ENCODE data around the gene CRIM1. TPM values are rescaled to one million over a fixed set of nuclear protein-coding genes. Genes with fewer than 3 reads are reported as not detected.

The CRIM1 gene
- total and polyA plus RNA-seq, 5 donors from 2014 or later: 0.15 to 2.7 (median 0.74) TPM

DNA sequence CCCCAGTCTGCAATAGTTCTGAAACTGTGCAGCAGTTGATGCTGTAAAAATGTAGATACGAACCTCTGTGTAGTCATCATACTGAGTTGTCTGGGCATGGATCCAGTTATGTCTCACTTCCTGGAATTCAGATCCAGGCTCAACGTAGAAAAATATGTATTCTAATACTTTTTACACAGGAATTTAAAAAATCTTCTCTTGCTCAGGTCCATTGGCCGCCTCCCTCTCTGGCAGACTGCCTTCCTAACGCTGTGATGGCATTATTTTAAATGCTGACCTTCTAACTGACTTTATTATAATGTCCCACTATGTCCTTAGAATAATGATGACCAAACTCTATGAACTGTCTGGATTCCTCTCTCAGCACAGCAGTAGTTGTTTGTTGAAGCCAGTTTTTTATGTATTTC, 122.8 kb downstream of the CRIM1 start:
- no peak overlapping the region for H3K4me3 Mint-ChIP-seq
- H3K36me3 ChIP-seq (ENCODE audit: control insufficient read depth, insufficient read depth, low read length): no peaks in the 10 kb centered on the region
- no peaks in the 10 kb centered on the region for H3K27me3 ChIP-seq (ENCODE audit: control insufficient read depth, insufficient read depth, low read length)
- H3K27ac Mint-ChIP-seq: no peak overlapping the region
- H3K4me1 Mint-ChIP-seq: peaks cover 0 to 11% (median 5%) of the 10 kb centered on the region in 4 donors
- H3K9me3 Mint-ChIP-seq: peaks cover 4 to 37% (median 12%) of the 10 kb centered on the region in 7 donors
- DNase-seq (no peak), ATAC-seq (ENCODE audit: low read depth in 2 of 2) (no peak)
- peaks cover 7% of the 10 kb centered on the region for H3K36me3 Mint-ChIP-seq
- no peaks in the 10 kb centered on the region for H3K27me3 Mint-ChIP-seq
- no peak overlapping the region for H3K4me3 ChIP-seq (ENCODE audit: low read depth, low read length)
- no peak overlapping the region for H3K27ac ChIP-seq (ENCODE audit: insufficient read depth, low read length, poor library complexity, severe bottlenecking)
- H3K9me3 ChIP-seq (ENCODE audit: control insufficient read depth in 2 of 2, low read length in 2 of 2): peaks cover 18 to 27% of the 10 kb centered on the region in 2 experiments
- H3K4me1 ChIP-seq (ENCODE audit: control insufficient read depth, insufficient read depth, low read length, poor library complexity, severe bottlenecking): no peaks in the 10 kb centered on the region

DNA sequence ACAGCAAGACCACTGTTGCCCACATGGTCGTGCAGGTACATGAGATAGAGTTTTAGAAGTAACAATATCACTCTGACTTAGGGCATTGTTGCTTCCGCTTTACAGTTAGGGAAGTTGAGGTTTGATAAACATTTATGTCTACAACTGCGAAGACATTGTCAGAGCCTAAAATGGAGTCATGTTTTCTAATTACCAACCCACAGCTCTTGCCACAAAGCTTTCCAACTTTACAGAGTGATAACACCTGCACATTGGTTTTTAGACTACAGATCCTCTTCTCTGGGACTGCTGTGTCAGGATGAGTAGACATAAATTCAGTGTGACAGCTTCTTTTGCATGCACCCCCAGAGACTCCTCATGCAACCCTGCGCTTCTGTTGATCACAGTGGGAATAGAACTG, 123.4 kb downstream of the CRIM1 start:
- peaks cover 4 to 33% (median 12%) of the 10 kb centered on the region in 7 donors for H3K9me3 Mint-ChIP-seq
- no peak overlapping the region for H3K4me3 Mint-ChIP-seq
- DNase-seq (no peak), ATAC-seq (ENCODE audit: low read depth in 2 of 2) (no peak)
- peaks cover 7% of the 10 kb centered on the region for H3K36me3 Mint-ChIP-seq
- Histone ChIP-seq H3K9me3 (ENCODE audit: control insufficient read depth in 2 of 2, low read length in 2 of 2) (peaks cover 17 to 24% of the 10 kb centered on the region in 2 experiments), H3K4me1 (ENCODE audit: control insufficient read depth, insufficient read depth, low read length, poor library complexity, severe bottlenecking) (no peaks in the 10 kb centered on the region), H3K36me3 (ENCODE audit: control insufficient read depth, insufficient read depth, low read length) (no peaks in the 10 kb centered on the region), H3K4me3 (ENCODE audit: low read depth, low read length) (no peak overlapping the region), H3K27me3 (ENCODE audit: control insufficient read depth, insufficient read depth, low read length) (no peaks in the 10 kb centered on the region), H3K27ac (ENCODE audit: insufficient read depth, low read length, poor library complexity, severe bottlenecking) (no peak overlapping the region)
- H3K27ac Mint-ChIP-seq: no peak overlapping the region
- no peaks in the 10 kb centered on the region for H3K27me3 Mint-ChIP-seq
- H3K4me1 Mint-ChIP-seq: peaks cover 0 to 11% (median 5%) of the 10 kb centered on the region in 4 donors

DNA sequence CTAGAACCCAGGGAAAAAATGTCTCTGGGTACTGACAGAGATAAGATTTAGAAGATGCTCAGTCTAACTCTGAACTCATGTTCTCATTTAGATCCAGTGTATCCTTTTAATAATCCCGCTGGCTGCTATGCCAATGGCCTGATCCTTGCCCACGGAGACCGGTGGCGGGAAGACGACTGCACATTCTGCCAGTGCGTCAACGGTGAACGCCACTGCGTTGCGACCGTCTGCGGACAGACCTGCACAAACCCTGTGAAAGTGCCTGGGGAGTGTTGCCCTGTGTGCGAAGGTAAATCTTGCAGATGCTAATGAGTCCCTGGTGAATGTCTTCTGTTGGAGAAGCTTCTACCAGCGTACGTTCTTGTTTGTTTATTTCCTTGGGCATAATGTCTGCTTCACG, 123.8 kb downstream of the CRIM1 start:
- no peaks in the 10 kb centered on the region for H3K27me3 Mint-ChIP-seq
- Histone ChIP-seq H3K9me3 (ENCODE audit: control insufficient read depth in 2 of 2, low read length in 2 of 2) (peaks cover 13 to 21% of the 10 kb centered on the region in 2 experiments), H3K27ac (ENCODE audit: insufficient read depth, low read length, poor library complexity, severe bottlenecking) (no peak overlapping the region), H3K36me3 (ENCODE audit: control insufficient read depth, insufficient read depth, low read length) (no peaks in the 10 kb centered on the region), H3K4me3 (ENCODE audit: low read depth, low read length) (no peak overlapping the region), H3K4me1 (ENCODE audit: control insufficient read depth, insufficient read depth, low read length, poor library complexity, severe bottlenecking) (no peaks in the 10 kb centered on the region), H3K27me3 (ENCODE audit: control insufficient read depth, insufficient read depth, low read length) (no peaks in the 10 kb centered on the region)
- peaks cover 4 to 30% (median 10%) of the 10 kb centered on the region in 7 donors for H3K9me3 Mint-ChIP-seq
- ATAC-seq (ENCODE audit: low read depth in 2 of 2) (no peak), DNase-seq (no peak)
- H3K4me3 Mint-ChIP-seq: no peak overlapping the region
- H3K4me1 Mint-ChIP-seq: peaks cover 0 to 11% (median 5%) of the 10 kb centered on the region in 4 donors
- no peak overlapping the region for H3K27ac Mint-ChIP-seq
- H3K36me3 Mint-ChIP-seq: peaks cover 7% of the 10 kb centered on the region

DNA sequence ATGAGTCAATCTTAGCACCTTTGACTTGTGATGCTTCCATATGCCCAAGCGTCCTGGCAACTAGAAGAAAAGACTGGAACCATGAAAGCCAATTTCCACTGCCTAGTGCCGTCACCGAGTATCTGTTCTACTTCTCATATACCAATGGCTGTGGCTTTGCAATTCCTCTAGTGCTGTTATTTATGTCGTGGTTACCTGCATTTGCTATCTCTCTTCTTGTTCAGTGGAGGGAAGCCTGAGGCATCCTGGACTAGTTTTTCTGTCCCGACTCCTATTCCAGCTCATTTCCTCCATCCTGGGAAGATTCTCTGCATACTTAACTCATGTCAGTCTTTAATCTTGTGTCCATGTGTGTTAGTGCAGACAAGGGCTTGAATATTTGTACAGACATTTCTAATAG, 124.5 kb downstream of the CRIM1 start:
- peaks cover 7% of the 10 kb centered on the region for H3K36me3 Mint-ChIP-seq
- Histone ChIP-seq H3K4me3 (ENCODE audit: low read depth, low read length) (no peak overlapping the region), H3K9me3 (ENCODE audit: control insufficient read depth in 2 of 2, low read length in 2 of 2) (peaks cover 7 to 18% of the 10 kb centered on the region in 2 experiments), H3K4me1 (ENCODE audit: control insufficient read depth, insufficient read depth, low read length, poor library complexity, severe bottlenecking) (no peaks in the 10 kb centered on the region), H3K27me3 (ENCODE audit: control insufficient read depth, insufficient read depth, low read length) (no peaks in the 10 kb centered on the region), H3K27ac (ENCODE audit: insufficient read depth, low read length, poor library complexity, severe bottlenecking) (no peak overlapping the region), H3K36me3 (ENCODE audit: control insufficient read depth, insufficient read depth, low read length) (no peaks in the 10 kb centered on the region)
- peaks cover 0 to 11% (median 5%) of the 10 kb centered on the region in 4 donors for H3K4me1 Mint-ChIP-seq
- no peaks in the 10 kb centered on the region for H3K27me3 Mint-ChIP-seq
- no peak overlapping the region for H3K27ac Mint-ChIP-seq
- H3K4me3 Mint-ChIP-seq: no peak overlapping the region
- peaks cover 4 to 26% (median 7%) of the 10 kb centered on the region in 7 donors for H3K9me3 Mint-ChIP-seq
- DNase-seq (no peak), ATAC-seq (ENCODE audit: low read depth in 2 of 2) (no peak)

DNA sequence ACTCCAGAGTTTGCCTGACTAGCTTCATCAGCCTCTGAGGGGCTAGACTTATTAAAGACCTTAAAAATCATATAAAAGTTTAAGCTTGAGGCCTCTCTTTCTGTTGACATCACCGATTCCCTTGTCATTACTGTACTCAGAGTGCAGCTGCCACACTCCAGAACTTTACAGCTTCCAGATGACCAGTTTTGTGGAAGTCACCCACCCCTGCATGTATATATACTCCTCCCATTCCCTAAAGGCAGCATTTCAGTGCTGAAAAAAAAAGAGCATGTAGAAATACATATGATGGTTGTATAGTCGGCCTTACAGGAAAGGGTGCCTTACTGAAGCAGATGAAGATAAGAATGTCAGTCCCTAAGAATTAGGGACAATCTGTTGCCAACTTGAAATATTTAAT, 125.1 kb downstream of the CRIM1 start:
- Mint-ChIP-seq H3K9me3 (peaks cover 1 to 20% (median 7%) of the 10 kb centered on the region in 7 donors), H3K4me1 (peaks cover 0 to 11% (median 5%) of the 10 kb centered on the region in 4 donors), H3K36me3 (peaks cover 7% of the 10 kb centered on the region), H3K4me3 (no peak overlapping the region), H3K27ac (no peak overlapping the region), H3K27me3 (no peaks in the 10 kb centered on the region)
- H3K4me1 ChIP-seq (ENCODE audit: control insufficient read depth, insufficient read depth, low read length, poor library complexity, severe bottlenecking): no peaks in the 10 kb centered on the region
- no peaks in the 10 kb centered on the region for H3K27me3 ChIP-seq (ENCODE audit: control insufficient read depth, insufficient read depth, low read length)
- H3K27ac ChIP-seq (ENCODE audit: insufficient read depth, low read length, poor library complexity, severe bottlenecking): no peak overlapping the region
- H3K36me3 ChIP-seq (ENCODE audit: control insufficient read depth, insufficient read depth, low read length): no peaks in the 10 kb centered on the region
- peaks cover 7 to 12% of the 10 kb centered on the region in 2 experiments for H3K9me3 ChIP-seq (ENCODE audit: control insufficient read depth in 2 of 2, low read length in 2 of 2)
- H3K4me3 ChIP-seq (ENCODE audit: low read depth, low read length): no peak overlapping the region
- DNase-seq: no peak
- ATAC-seq (ENCODE audit: low read depth in 2 of 2): no peak

DNA sequence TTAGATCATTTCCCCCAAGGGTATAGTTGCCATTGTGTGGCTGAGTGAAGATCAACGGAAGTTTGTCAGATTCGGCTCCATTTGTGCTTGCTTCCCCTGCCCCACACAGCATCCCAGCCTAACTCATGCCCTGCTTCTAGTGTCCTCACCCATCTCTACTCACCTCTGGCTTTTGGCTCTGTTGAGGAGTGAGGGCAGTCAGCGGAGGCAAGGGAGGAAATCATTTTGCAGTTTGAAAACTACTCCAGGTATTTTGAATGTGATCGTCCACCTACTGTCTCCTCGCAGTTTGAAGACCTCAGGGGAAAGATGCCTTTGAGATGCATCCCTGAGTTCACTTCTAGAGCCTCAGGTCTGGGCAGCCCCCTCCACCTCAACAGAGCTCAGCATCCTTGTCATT, 126.1 kb downstream of the CRIM1 start:
- Mint-ChIP-seq H3K4me3 (no peak overlapping the region), H3K9me3 (peaks cover 0 to 10% (median 4%) of the 10 kb centered on the region in 7 donors), H3K36me3 (peaks cover 7% of the 10 kb centered on the region), H3K27me3 (no peaks in the 10 kb centered on the region), H3K4me1 (peaks cover 0 to 11% (median 5%) of the 10 kb centered on the region in 4 donors), H3K27ac (peak overlapping the region in 1 of 3 donors; percentile 9)
- DNase-seq: no peak
- Histone ChIP-seq H3K27ac (ENCODE audit: insufficient read depth, low read length, poor library complexity, severe bottlenecking) (no peak overlapping the region), H3K4me1 (ENCODE audit: control insufficient read depth, insufficient read depth, low read length, poor library complexity, severe bottlenecking) (no peaks in the 10 kb centered on the region), H3K27me3 (ENCODE audit: control insufficient read depth, insufficient read depth, low read length) (no peaks in the 10 kb centered on the region), H3K9me3 (ENCODE audit: control insufficient read depth in 2 of 2, low read length in 2 of 2) (peaks cover 3 to 7% of the 10 kb centered on the region in 2 experiments), H3K36me3 (ENCODE audit: control insufficient read depth, insufficient read depth, low read length) (no peaks in the 10 kb centered on the region), H3K4me3 (ENCODE audit: low read depth, low read length) (no peak overlapping the region)
- no peak for ATAC-seq (ENCODE audit: low read depth in 2 of 2)

DNA sequence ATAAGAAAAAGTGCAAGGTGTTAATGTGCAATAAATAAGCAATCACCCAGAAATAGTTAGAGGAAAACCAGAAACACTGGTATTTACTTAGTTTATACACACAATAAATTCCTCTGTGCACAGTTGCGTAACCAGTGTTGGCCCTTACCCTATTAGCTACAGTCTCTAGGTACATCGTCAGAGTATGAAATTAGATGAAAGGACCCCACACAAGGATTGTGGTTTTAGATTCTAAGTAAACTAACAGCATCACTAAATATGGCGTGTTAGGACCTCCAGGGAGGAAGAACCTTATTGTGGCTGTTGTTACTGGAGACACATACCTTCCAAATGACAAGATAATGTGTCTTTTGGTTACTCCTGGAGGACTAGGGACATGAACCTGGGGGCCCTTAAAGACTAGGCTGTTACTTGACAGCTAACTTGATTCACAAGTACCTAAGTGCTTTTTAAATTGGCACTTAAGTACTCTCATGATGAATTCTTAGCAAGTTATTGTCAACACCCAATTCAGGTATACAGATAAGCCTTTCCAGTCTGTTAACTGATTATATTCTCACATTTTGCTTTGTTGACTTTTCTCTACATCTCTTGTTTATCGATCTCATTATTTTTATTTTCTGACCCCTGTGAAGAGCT, 127.1 kb downstream of the CRIM1 start:
- no peaks in the 10 kb centered on the region for H3K9me3 ChIP-seq (ENCODE audit: control insufficient read depth in 2 of 2, low read length in 2 of 2)
- H3K4me1 ChIP-seq (ENCODE audit: control insufficient read depth, insufficient read depth, low read length, poor library complexity, severe bottlenecking): no peaks in the 10 kb centered on the region
- H3K27me3 ChIP-seq (ENCODE audit: control insufficient read depth, insufficient read depth, low read length): no peaks in the 10 kb centered on the region
- Mint-ChIP-seq H3K27me3 (no peaks in the 10 kb centered on the region), H3K9me3 (peaks cover 0 to 2% (median under 1%) of the 10 kb centered on the region in 7 donors), H3K27ac (no peak overlapping the region), H3K4me3 (no peak overlapping the region), H3K4me1 (peaks cover 0 to 11% (median 5%) of the 10 kb centered on the region in 4 donors), H3K36me3 (peaks cover 1% of the 10 kb centered on the region)
- no peaks in the 10 kb centered on the region for H3K36me3 ChIP-seq (ENCODE audit: control insufficient read depth, insufficient read depth, low read length)
- H3K27ac ChIP-seq (ENCODE audit: insufficient read depth, low read length, poor library complexity, severe bottlenecking): no peak overlapping the region
- H3K4me3 ChIP-seq (ENCODE audit: low read depth, low read length): no peak overlapping the region
- no peak for DNase-seq
- no peak for ATAC-seq (ENCODE audit: low read depth in 2 of 2)

DNA sequence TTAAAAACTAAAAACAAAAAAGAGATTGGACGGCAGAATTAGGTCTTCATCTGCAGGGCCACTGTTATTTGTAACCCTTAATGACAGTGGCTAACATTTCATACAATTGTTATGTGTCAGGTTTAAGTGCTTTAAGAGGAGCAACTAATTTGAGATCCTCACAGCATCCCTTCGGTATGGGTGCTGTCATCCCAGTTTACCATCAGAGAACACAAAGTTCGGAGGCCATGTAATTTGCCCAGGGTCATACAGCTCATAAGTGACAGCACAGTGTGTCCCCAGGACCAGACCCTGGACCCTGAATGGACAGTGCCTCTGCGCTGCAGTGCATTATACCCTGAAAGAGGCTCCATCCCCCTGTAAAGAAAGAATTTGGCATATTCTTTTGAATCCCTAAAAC, 127.7 kb downstream of the CRIM1 start:
- no peak overlapping the region for H3K27ac Mint-ChIP-seq
- H3K36me3 Mint-ChIP-seq: no peaks in the 10 kb centered on the region
- Histone ChIP-seq H3K36me3 (ENCODE audit: control insufficient read depth, insufficient read depth, low read length) (no peaks in the 10 kb centered on the region), H3K27ac (ENCODE audit: insufficient read depth, low read length, poor library complexity, severe bottlenecking) (no peak overlapping the region), H3K27me3 (ENCODE audit: control insufficient read depth, insufficient read depth, low read length) (no peaks in the 10 kb centered on the region), H3K4me1 (ENCODE audit: control insufficient read depth, insufficient read depth, low read length, poor library complexity, severe bottlenecking) (no peaks in the 10 kb centered on the region), H3K9me3 (ENCODE audit: control insufficient read depth in 2 of 2, low read length in 2 of 2) (no peaks in the 10 kb centered on the region), H3K4me3 (ENCODE audit: low read depth, low read length) (no peak overlapping the region)
- no peak for ATAC-seq (ENCODE audit: low read depth in 2 of 2)
- no peaks in the 10 kb centered on the region for H3K27me3 Mint-ChIP-seq
- peaks cover 0 to 2% (median 0%) of the 10 kb centered on the region in 7 donors for H3K9me3 Mint-ChIP-seq
- H3K4me1 Mint-ChIP-seq: peaks cover 0 to 11% (median 5%) of the 10 kb centered on the region in 4 donors
- H3K4me3 Mint-ChIP-seq: no peak overlapping the region
- no peak for DNase-seq
